ENCODE data around the gene CSTF3. TPM values are rescaled to one million over a fixed set of nuclear protein-coding genes. Genes with fewer than 3 reads are reported as not detected.
"Not testable (repeated sequence)": the region's sequence is repeated elsewhere in the genome, so short reads cannot be mapped to it uniquely, and the experiment has no call there.

CSTF3 gene
- total and polyA plus RNA-seq, 4 donors: 11.4 to 21.1 (median 18.6) TPM

DNA sequence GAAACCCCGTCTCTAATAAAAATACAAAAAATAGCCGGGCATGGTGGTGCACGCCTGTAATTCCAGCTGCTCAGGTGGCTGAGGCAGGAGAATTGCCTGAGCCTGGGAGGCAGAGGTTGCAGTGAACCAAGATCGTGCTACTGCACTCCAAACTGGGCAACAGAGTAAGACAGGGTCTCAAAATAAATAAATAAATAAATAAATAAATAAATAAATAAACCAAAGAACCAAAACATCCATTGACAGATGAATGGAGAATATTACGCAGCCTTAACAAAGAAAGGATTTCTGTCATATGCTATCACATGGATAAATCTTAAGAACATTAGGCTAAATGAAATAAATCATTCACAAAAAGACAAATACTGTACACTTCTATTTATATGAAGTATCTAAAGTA is 11.1 kb upstream of the CSTF3 start:
- intact Hi-C loops (cut with DNase I): no loop called here
- no peaks in the 10 kb centered on the region for H3K4me1 ChIP-seq (ENCODE audit: control insufficient read depth in 1 of 2, insufficient read depth in 2 of 2, low read length in 2 of 2)
- no peaks in the 10 kb centered on the region for H3K36me3 ChIP-seq (ENCODE audit: control insufficient read depth in 1 of 2, insufficient read depth in 2 of 2, low read length in 1 of 2)
- WGBS, 2 donors: 95 to 96% methylated on average over 5 of the region's 5 CpGs
- no peak overlapping the region for H3K27ac ChIP-seq (ENCODE audit: low read depth in 1 of 2, low read length in 2 of 2)
- H3K9me3 ChIP-seq (ENCODE audit: control insufficient read depth, low read length): no peaks in the 10 kb centered on the region
- DNase-seq (no peak), ATAC-seq (ENCODE audit: low FRiP score) (no peak)
- H3K4me3 ChIP-seq (ENCODE audit: low read length in 2 of 2): no peak overlapping the region
- H3K27me3 ChIP-seq (ENCODE audit: control insufficient read depth in 1 of 2, insufficient read depth in 2 of 2, low read length in 1 of 2): peaks cover 0 to 1% of the 10 kb centered on the region in 2 donors

DNA sequence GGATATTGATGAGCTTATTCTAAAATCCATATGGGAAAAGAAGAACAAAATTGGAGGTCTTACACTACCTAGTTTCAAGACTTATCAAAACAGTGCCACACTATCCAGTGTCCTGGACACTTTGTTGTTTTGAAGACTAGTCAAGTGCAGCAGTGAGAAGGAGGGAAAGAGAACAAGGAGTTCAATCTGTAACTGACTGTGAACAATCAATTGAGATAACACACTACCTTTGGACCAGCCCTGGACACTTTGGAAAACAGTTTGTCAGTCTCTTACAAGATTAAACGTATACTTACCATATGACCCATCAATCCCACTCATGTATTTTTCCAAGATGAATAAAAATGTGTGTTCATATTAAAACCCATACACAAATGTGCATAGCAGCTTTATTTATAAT is 10.0 kb upstream of the CSTF3 start:
- DNase-seq (no peak), ATAC-seq (ENCODE audit: low FRiP score) (no peak)
- 85 to 93% methylated on average over 1 of the region's 1 CpG for WGBS, 2 donors
- intact Hi-C loops (cut with DNase I): no loop called here
- Histone ChIP-seq H3K36me3 (ENCODE audit: control insufficient read depth in 1 of 2, insufficient read depth in 2 of 2, low read length in 1 of 2) (no peaks in the 10 kb centered on the region), H3K4me3 (ENCODE audit: low read length in 2 of 2) (no peak overlapping the region), H3K9me3 (ENCODE audit: control insufficient read depth, low read length) (no peaks in the 10 kb centered on the region), H3K4me1 (ENCODE audit: control insufficient read depth in 1 of 2, insufficient read depth in 2 of 2, low read length in 2 of 2) (no peaks in the 10 kb centered on the region), H3K27ac (ENCODE audit: low read depth in 1 of 2, low read length in 2 of 2) (no peak overlapping the region), H3K27me3 (ENCODE audit: control insufficient read depth in 1 of 2, insufficient read depth in 2 of 2, low read length in 1 of 2) (peaks cover 0 to 1% of the 10 kb centered on the region in 2 donors)

DNA sequence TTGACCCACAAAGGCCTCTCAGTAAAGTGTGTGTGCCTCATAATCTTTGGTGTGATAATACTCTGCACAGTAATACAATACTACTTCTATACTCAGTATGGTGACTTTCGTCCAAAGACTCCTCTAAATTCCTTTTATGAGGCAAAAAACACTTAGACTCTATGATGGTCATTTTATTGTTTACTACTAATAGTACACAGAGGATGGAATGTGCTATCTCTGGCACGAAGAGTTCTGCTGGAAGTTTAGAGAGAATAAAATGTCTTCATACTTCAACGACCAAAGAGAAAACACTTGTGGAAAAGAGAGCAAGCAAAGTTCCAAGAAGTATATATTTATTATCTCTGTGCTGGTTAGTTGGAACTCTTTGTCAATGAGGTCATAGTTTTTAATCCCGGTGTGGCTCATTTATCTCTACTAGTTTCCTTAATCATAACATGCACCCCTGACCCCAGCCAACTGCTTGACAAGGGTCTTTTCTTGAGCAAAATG is 7.5 kb upstream of the CSTF3 start:
- WGBS, 2 donors: 14 to 31% methylated on average over 4 of the region's 4 CpGs
- Histone ChIP-seq H3K27me3 (ENCODE audit: control insufficient read depth in 1 of 2, insufficient read depth in 2 of 2, low read length in 1 of 2) (peaks cover 0 to 1% of the 10 kb centered on the region in 2 donors), H3K4me3 (ENCODE audit: low read length in 2 of 2) (no peak overlapping the region), H3K27ac (ENCODE audit: low read depth in 1 of 2, low read length in 2 of 2) (no peak overlapping the region), H3K9me3 (ENCODE audit: control insufficient read depth, low read length) (no peaks in the 10 kb centered on the region), H3K36me3 (ENCODE audit: control insufficient read depth in 1 of 2, insufficient read depth in 2 of 2, low read length in 1 of 2) (no peaks in the 10 kb centered on the region), H3K4me1 (ENCODE audit: control insufficient read depth in 1 of 2, insufficient read depth in 2 of 2, low read length in 2 of 2) (no peaks in the 10 kb centered on the region)
- intact Hi-C loops (cut with DNase I): loop anchor here in 1 of 2 donors (5.0 kb wide), 1 partner anchor 159 kb away; no protein-coding TSS in a partner anchor
- DNase-seq (no peak), ATAC-seq (ENCODE audit: low FRiP score) (no peak)

DNA sequence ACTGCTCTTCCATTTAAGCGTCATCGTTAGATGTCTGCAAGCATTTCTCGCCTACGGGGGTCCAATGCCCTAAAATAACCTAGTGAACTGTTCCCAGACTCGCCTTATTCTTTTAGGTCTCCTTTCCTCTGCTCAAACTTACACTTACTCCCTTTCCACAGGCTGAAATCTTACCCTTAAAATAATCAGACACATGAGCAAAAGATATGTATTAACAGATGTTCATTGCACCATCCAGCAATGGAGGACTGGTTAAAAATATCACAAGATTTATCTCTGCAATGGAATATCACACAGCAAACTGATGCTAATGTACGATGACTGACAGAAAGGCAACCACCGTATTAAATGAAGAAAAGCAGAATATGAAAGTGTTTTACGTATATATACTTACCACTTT is 1.6 kb upstream of the CSTF3 start:
- peaks cover 1 to 3% of the 10 kb centered on the region in 2 donors for H3K4me1 ChIP-seq (ENCODE audit: control insufficient read depth in 1 of 2, insufficient read depth in 2 of 2, low read length in 2 of 2)

DNA sequence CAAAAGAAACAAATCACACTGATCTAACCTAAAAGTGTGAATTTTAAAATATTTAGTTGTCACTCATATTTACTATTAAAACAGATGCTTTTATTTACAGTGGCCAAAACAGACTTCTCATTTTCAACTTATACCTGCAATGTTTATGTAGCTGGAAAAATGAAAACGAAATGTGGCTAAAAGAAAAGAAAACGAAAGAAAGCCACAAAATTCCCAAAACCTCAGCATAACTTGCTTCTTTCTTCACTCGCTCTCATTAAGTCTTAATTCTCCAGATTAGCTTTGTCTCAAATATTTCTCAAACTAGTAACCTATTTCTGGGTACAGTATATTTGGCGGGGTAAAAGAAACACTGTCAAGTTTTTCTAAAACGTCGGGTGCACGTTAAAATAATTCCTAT is 693 bp downstream of the CSTF3 start:
- no peak for DNase-seq
- Histone ChIP-seq H3K4me3 (ENCODE audit: low read length in 2 of 2) (peak overlapping the region; percentile 45 to 71), H3K27me3 (ENCODE audit: control insufficient read depth in 1 of 2, insufficient read depth in 2 of 2, low read length in 1 of 2) (no peaks in the 10 kb centered on the region), H3K4me1 (ENCODE audit: control insufficient read depth in 1 of 2, insufficient read depth in 2 of 2, low read length in 2 of 2) (peaks cover 1 to 3% of the 10 kb centered on the region in 2 donors), H3K27ac (ENCODE audit: low read depth in 1 of 2, low read length in 2 of 2) (no peak overlapping the region), H3K9me3 (ENCODE audit: control insufficient read depth, low read length) (no peaks in the 10 kb centered on the region), H3K36me3 (ENCODE audit: control insufficient read depth in 1 of 2, insufficient read depth in 2 of 2, low read length in 1 of 2) (no peaks in the 10 kb centered on the region)
- ATAC-seq (ENCODE audit: low FRiP score): no peak
- 0 to 1% methylated on average over 7 of the region's 7 CpGs for WGBS, 2 donors
- intact Hi-C loops (cut with DNase I): loop anchor here (5.0 kb wide), 3 partner anchors 97 to 532 kb away; partner anchors contain the start of gene HIPK3 (in 2 of the 2)

More for the DNA sequence above, 1.6 kb upstream of the CSTF3 start:
- Histone ChIP-seq H3K27me3 (ENCODE audit: control insufficient read depth in 1 of 2, insufficient read depth in 2 of 2, low read length in 1 of 2) (no peaks in the 10 kb centered on the region), H3K9me3 (ENCODE audit: control insufficient read depth, low read length) (no peaks in the 10 kb centered on the region), H3K27ac (ENCODE audit: low read depth in 1 of 2, low read length in 2 of 2) (no peak overlapping the region), H3K36me3 (ENCODE audit: control insufficient read depth in 1 of 2, insufficient read depth in 2 of 2, low read length in 1 of 2) (no peaks in the 10 kb centered on the region), H3K4me3 (ENCODE audit: low read length in 2 of 2) (no peak overlapping the region)
- 96% methylated on average over 8 of the region's 8 CpGs for WGBS, 2 donors
- ATAC-seq (ENCODE audit: low FRiP score) (no peak), DNase-seq (no peak)
- intact Hi-C loops (cut with DNase I): loop anchor here (5.0 kb wide), 3 partner anchors 94 to 529 kb away; partner anchors contain the start of gene HIPK3 (in 2 of the 2)

DNA sequence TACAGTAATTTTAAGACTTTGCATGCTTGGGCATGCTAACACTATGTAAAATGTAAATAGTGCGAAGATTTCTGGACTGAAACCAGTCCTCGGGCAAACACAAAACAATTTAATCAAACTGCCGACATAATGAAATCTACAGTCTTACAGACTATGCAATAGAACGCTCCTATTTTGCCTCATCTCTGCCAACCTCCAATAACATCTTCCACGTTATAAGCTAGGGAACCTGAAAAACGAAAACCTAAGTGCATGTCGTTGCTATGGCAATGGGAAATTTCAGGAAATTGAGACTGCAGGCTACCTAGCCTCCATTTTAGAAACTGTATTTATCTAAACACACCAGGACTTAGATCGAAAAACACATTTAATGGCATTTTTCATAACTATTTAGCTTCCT is 1.1 kb downstream of the CSTF3 start:
- no peak for ATAC-seq (ENCODE audit: low FRiP score)
- intact Hi-C loops (cut with DNase I): loop anchor here (5.0 kb wide), 3 partner anchors 97 to 532 kb away; partner anchors contain the start of gene HIPK3 (in 2 of the 2)
- H3K27me3 ChIP-seq (ENCODE audit: control insufficient read depth in 1 of 2, insufficient read depth in 2 of 2, low read length in 1 of 2): no peaks in the 10 kb centered on the region
- 9 to 12% methylated on average over 8 of the region's 8 CpGs for WGBS, 2 donors
- no peak overlapping the region for H3K27ac ChIP-seq (ENCODE audit: low read depth in 1 of 2, low read length in 2 of 2)
- peak overlapping the region; percentile 45 to 71 for H3K4me3 ChIP-seq (ENCODE audit: low read length in 2 of 2)
- DNase-seq: no peak
- H3K4me1 ChIP-seq (ENCODE audit: control insufficient read depth in 1 of 2, insufficient read depth in 2 of 2, low read length in 2 of 2): peaks cover 1 to 3% of the 10 kb centered on the region in 2 donors
- no peaks in the 10 kb centered on the region for H3K9me3 ChIP-seq (ENCODE audit: control insufficient read depth, low read length)
- no peaks in the 10 kb centered on the region for H3K36me3 ChIP-seq (ENCODE audit: control insufficient read depth in 1 of 2, insufficient read depth in 2 of 2, low read length in 1 of 2)

DNA sequence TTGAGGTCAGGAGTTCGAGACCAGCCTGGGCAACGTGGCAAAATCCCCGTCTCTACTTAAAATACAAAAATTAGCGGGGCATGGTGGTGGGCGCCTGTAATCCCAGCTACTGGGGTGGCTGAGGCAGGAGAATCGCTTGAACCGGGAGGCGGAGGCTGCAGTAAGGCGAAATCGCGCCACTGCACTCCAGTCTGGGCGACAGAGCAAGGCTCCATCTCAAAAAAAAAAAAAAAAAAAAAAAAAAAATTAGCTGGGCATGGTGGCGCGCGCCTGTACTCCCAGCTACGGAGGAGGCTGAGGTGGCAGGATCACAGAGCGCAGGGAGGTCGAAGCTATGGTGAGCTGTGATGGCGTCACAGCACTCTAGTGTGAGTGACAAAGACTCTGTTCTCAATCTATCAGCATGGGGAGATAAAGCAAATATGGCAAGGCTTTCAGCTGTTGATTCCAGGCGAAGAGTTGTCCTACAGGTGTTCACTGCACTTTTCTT is 1.9 kb downstream of the CSTF3 start:
- not testable (repeated sequence) for H3K36me3 ChIP-seq (ENCODE audit: control insufficient read depth in 1 of 2, insufficient read depth in 2 of 2, low read length in 1 of 2); H3K27ac ChIP-seq (ENCODE audit: low read depth in 1 of 2, low read length in 2 of 2); DNase-seq; H3K9me3 ChIP-seq (ENCODE audit: control insufficient read depth, low read length); ATAC-seq (ENCODE audit: low FRiP score); H3K27me3 ChIP-seq (ENCODE audit: control insufficient read depth in 1 of 2, insufficient read depth in 2 of 2, low read length in 1 of 2); H3K4me1 ChIP-seq (ENCODE audit: control insufficient read depth in 1 of 2, insufficient read depth in 2 of 2, low read length in 2 of 2); H3K4me3 ChIP-seq (ENCODE audit: low read length in 2 of 2)
- intact Hi-C loops (cut with DNase I): loop anchor here (5.0 to 10.0 kb wide), 2 partner anchors 115 to 577 kb away; partner anchors contain the start of gene EIF3M (in 1 of the 2)
- 90 to 92% methylated on average over 20 of the region's 20 CpGs for WGBS, 2 donors

DNA sequence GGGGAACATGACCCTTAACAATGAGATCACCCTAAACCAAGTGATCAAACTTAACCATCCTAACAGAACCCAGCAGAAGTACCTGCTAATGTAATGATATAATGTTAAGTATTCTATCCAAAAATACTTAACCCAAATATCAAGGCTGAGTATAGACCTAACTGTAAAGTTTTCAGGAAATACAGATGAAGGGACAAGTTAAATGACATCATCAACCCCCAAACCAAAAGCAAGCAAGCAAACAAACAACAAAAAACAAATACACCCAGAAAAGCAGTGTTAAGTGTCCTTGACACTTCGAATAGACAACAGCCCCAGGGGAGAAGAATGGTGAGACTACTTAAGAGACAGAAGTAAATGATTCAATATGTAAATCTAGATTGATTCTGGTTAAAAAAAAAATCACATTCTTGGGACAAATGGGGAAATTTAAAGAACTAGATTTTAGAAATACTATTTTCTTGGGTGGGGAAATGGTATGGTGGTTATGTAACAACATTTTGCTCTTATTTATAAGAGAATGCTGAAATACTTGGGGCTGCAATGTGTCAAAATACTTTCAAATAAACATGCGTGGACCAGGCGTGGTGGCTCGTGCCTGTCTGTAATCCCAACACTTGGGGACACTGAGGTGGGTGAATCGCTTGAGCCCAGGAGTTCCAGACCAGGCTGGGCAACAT is 2.5 kb downstream of the CSTF3 start:
- Histone ChIP-seq H3K36me3 (ENCODE audit: control insufficient read depth in 1 of 2, insufficient read depth in 2 of 2, low read length in 1 of 2) (no peaks in the 10 kb centered on the region), H3K9me3 (ENCODE audit: control insufficient read depth, low read length) (no peaks in the 10 kb centered on the region), H3K27me3 (ENCODE audit: control insufficient read depth in 1 of 2, insufficient read depth in 2 of 2, low read length in 1 of 2) (no peaks in the 10 kb centered on the region), H3K4me3 (ENCODE audit: low read length in 2 of 2) (no peak overlapping the region), H3K27ac (ENCODE audit: low read depth in 1 of 2, low read length in 2 of 2) (no peak overlapping the region), H3K4me1 (ENCODE audit: control insufficient read depth in 1 of 2, insufficient read depth in 2 of 2, low read length in 2 of 2) (peaks cover 1 to 3% of the 10 kb centered on the region in 2 donors)
- intact Hi-C loops (cut with DNase I): loop anchor here (5.0 to 10.0 kb wide), 2 partner anchors 114 to 576 kb away; partner anchors contain the start of gene EIF3M (in 1 of the 2)
- WGBS, 2 donors: 85 to 91% methylated on average over 5 of the region's 5 CpGs
- DNase-seq (no peak), ATAC-seq (ENCODE audit: low FRiP score) (no peak)

All from aorta (tissue), 5 donors.